Activated CD8-positive, alpha-beta memory T cell treated with anti-CD3 and anti-CD28 coated beads for 24 hours (primary cell): ENCODE results near the gene AKAP6.

ENCODE experiments used
- DNase-seq: peaks from one replicate; pipeline ENCODE4 v3.0.0-alpha.2; 2020

Gene AKAP6

DNA sequence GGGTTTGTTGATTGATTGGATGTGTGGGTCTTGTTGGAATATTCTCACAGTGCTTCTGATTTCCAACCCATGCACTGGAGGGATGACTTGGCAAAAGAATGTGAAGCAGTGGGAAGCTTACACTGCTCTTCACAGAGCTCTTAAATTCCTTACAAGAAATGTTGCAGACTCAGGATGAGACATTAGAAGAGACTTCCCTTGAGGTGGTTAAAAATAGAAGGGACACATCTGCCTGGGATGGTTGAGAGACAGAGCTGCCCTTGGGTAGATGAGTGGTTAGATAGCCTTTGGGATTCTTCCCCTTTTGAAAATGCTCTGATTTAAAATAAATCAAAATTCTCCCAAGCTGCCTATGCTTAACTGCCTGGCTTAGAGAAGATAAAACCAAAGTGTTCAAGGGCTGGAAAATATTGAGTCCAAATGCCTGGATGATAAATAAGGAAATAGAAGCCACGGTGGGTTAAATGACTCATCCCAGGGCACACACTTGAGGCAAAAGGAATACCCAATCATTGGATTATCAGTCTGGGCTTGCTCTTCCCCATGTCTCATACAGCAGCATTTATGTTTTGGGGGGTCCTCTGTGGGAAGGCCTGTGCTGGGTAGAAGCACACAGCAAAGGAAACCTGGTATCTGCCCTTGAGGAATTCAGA, 264.3 kb downstream of the AKAP6 start:
- no peak for DNase-seq

DNA sequence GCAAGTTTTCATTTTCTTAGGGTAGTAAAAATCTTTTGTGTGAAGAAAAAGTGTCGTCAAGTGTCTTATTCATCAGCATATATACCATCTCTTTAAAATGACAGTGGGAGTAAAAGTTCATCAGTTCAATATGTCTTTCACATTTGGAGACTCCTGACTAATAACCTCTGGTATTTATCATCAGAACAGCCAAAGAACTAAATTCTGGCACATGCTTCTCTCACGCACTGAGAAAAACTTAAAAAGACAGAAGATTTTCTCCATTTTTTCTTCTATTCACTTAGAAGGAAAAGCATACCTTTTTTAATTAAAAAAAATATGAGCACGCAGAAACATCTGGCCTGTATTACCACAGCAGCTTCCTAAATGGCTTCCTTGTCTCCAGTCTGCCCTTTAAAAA, 265.7 kb downstream of the AKAP6 start:
- no peak for DNase-seq

- DNase-seq, result no peak
These were observed 266.4 kb downstream of the AKAP6 start for GRCh38 chr14:32595497-32595896.

GRCh38 chr14:32596390-32596789, 267.3 kb downstream of the AKAP6 start:
- DNase-seq, result no peak

- no peak for DNase-seq
These were observed 268.7 kb downstream of the AKAP6 start for GRCh38 chr14:32597771-32598170.

DNA sequence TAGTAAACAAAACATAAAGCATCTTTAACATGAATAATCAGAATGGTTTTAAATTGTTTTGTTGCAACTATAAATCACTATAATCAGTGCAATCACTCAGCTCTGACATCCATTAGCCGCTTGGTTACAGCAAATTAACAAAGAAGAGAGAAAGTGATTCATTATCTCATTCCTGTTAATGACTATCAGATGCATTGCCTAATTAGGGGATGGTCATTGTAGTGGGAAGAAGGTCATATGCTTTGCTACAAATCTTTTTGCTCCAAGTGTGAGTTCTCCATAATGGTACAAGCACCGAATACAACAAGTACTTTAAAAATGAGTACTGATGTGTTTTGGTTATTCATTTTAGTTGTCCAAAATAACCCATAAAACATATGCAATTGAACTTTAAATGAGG, 272.0 kb downstream of the AKAP6 start:
- DNase-seq, result no peak

- DNase-seq, result no peak
These were observed 272.8 kb downstream of the AKAP6 start for GRCh38 chr14:32601906-32602305.

GRCh38 chr14:32602699-32603098, 273.6 kb downstream of the AKAP6 start:
- DNase-seq, result no peak

DNA sequence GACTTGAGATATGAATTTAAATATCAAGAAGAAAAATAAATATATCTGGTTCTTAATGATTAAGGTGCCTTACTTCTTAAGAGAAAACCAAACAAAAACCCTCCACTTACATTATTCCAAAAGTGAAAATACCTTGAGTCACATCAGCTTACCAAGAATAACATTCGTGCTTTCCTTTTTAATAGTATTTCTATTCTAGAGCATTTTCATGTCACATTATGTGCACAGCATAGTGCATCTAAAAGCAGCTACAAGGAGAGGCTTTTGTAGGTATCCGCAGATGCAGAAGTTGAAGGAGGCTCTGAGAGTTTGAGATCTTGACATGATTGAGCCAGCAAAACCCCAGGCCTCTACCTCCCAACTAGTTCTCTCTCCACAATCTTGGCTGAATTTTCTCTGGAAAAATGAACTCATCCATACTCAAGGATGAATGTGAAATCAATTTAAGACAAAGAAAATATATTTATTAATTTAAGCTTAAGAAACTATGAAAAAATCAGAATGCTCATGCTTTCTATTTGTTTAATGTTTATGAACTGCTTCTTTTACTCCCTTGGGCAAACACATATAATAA, 275.0 kb downstream of the AKAP6 start:
- no peak for DNase-seq

GRCh38 chr14:32606301-32606700, 277.2 kb downstream of the AKAP6 start:
- no peak for DNase-seq

GRCh38 chr14:32607399-32607798, 278.3 kb downstream of the AKAP6 start:
- no peak for DNase-seq

DNA sequence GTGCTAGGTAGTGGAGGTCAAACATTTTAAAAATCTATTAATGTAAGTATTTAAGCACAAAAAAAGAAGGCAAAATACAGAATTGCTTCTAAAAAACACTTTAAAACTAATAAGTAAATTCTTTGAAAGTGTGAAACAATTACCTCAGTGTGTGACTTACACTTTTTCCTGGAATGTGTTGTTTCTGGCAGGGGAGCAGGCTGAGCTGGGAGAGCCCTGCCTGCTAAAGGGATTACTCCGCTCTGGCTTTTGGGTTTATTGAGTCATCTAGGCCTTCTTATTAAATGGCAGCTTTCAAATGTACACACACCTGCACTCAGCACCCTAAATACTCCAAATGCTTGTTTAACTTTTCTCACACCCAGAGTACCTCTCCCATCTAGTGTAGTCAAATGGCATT, 279.8 kb downstream of the AKAP6 start:
- no peak for DNase-seq

- DNase-seq, result no peak
These were observed 280.3 kb downstream of the AKAP6 start for GRCh38 chr14:32609388-32609787.

- no peak for DNase-seq
These were observed 282.7 kb downstream of the AKAP6 start for GRCh38 chr14:32611752-32612151.

- no peak for DNase-seq
These were observed 289.9 kb downstream of the AKAP6 start for GRCh38 chr14:32618991-32619390.

- DNase-seq, result no peak
These were observed 291.2 kb downstream of the AKAP6 start for GRCh38 chr14:32620303-32620702.

GRCh38 chr14:32620724-32621123, 291.6 kb downstream of the AKAP6 start:
- DNase-seq, result no peak

- no peak for DNase-seq
These were observed 292.5 kb downstream of the AKAP6 start for GRCh38 chr14:32621585-32621984.

DNA sequence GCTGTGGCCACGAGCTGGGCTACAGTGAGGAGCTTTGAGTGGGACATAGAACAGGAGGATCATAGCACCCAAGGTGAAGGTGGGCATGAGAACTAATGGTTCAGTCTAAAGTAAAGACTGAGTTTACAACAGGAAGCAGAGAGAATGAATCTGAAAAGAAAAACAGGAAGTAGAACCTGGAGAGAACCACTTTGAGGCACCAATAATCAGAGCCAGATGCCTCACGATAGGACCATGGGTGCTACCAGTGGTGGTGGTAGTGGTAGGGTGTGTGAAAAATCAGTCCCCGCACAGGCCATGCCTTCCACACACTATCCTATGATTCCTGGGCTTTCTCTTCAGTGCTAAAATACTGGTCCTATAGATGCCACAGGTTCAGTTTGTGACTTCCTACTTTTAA, 293.6 kb downstream of the AKAP6 start:
- no peak for DNase-seq

- no peak for DNase-seq
These were observed 294.4 kb downstream of the AKAP6 start for GRCh38 chr14:32623300-32624093.

DNA sequence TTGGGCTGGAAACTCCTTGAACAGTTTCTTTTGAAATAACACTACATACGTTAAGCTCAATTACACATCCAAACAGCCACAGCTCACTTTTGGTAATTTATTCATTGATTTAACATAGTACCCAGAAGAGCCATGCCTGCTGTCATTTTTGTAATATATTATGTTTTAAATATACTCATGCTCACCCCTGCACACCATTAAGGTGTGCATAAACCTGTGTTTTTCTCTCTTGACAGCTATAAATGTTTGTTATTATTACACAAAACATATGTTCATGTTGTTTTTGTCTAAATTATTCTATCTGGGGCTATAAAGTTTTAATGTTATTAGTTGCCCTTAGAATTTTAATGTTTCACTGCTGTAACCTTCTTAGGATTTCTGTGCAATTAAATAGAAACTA, 296.1 kb downstream of the AKAP6 start:
- no peak for DNase-seq

- DNase-seq, result no peak
These were observed 298.6 kb downstream of the AKAP6 start for GRCh38 chr14:32627545-32628298.

- no peak for DNase-seq
These were observed 300.1 kb downstream of the AKAP6 start for GRCh38 chr14:32629236-32629635.

DNA sequence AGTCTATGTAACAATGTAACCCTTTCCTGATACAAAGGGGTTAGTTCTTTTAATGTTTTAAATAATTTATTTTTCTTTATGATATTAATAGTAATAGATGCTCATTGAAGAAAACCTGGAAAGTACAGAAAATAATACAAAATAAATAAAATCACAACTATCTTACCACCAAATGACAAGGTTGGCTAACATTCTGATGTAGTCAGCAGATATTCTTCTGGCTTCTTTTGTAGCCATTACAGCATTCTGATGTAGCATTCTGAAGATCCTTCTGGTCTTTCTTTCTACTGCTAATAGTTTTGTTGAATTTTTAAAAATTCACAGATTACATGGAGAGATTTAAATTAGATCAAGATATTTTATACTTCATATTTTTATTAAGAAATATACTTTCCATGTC, 301.6 kb downstream of the AKAP6 start:
- no peak for DNase-seq
